HG03108 (cell line): ENCODE measurements around the gene IGSF9.

Source experiments
- ATAC-seq: cut with Tn5 transposase; IDR thresholded peaks from one replicate; pipeline ENCODE4 v1.9.1; 2021; ENCODE audit warnings: moderate library complexity; ENCODE audit not compliant: unreplicated experiment

IGSF9 gene

GRCh38 chr1:159934136-159935039 is 11.0 kb downstream of the IGSF9 start:
- ATAC-seq, result no peak

GRCh38 chr1:159933347-159933746 is 12.1 kb downstream of the IGSF9 start:
- no peak for ATAC-seq

GRCh38 chr1:159932296-159933285 is 12.8 kb downstream of the IGSF9 start:
- ATAC-seq, result no peak

GRCh38 chr1:159931795-159932173 is 13.6 kb downstream of the IGSF9 start:
- ATAC-seq, result no peak

GRCh38 chr1:159931101-159931794 is 14.2 kb downstream of the IGSF9 start:
- no peak for ATAC-seq

GRCh38 chr1:159930634-159931033 is 14.8 kb downstream of the IGSF9 start:
- no peak for ATAC-seq

- ATAC-seq, result no peak
Observed at GRCh38 chr1:159930216-159930615, 15.2 kb downstream of the IGSF9 start.

GRCh38 chr1:159929155-159930051 is 16.0 kb downstream of the IGSF9 start:
- no peak for ATAC-seq

GRCh38 chr1:159928491-159929050 is 16.8 kb downstream of the IGSF9 start:
- no peak for ATAC-seq

- ATAC-seq, result no peak
Observed at GRCh38 chr1:159927849-159928431, 17.5 kb downstream of the IGSF9 start.

GRCh38 chr1:159927211-159927848 is 18.1 kb downstream of the IGSF9 start:
- ATAC-seq, result no peak

GRCh38 chr1:159925719-159926078 is 19.7 kb downstream of the IGSF9 start:
- peak; percentile 1 for ATAC-seq

- peak; percentile 48 for ATAC-seq
Observed at GRCh38 chr1:159924791-159925718, 20.4 kb downstream of the IGSF9 start, which contains the start of gene TAGLN2. TAGLN2 (minus strand) TSS chr1:159925507; CDS start chr1:159920509, 4,998 bp downstream.

- ATAC-seq, result no peak
Observed at GRCh38 chr1:159924025-159924790, 21.2 kb downstream of the IGSF9 start.

- peak; percentile 29 for ATAC-seq
Observed at GRCh38 chr1:159923203-159924024, 22.0 kb downstream of the IGSF9 start.
